Adrenal gland (tissue), 12 donors: ENCODE measurements around the gene ATP5PO. TPM values are rescaled to one million over a fixed set of nuclear protein-coding genes. Genes with fewer than 3 reads are reported as not detected.

Source experiments
- DNase-seq, 7 donors: peaks; one replicate each; pipeline ENCODE4 v3.0.0-alpha.2; 2019 to 2020
- H3K27ac ChIP-seq, 5 donors: fragments of 200-600 bp; sonication (generic) in 4 of 5; 1 replicate in 3 of 5; 2 replicates in 2 of 5; pipeline versions ENCODE4 v1.5.1 to v1.8.0; 2016 to 2020; ENCODE audit warnings: mild to moderate bottlenecking in 1 of 5
- H3K27me3 ChIP-seq: fragments of 200-600 bp; 2 replicates; pipeline ENCODE4 v1.8.0; 2021
- H3K36me3 ChIP-seq, 2 donors: fragments of 200-600 bp; replicated peaks in 1 of 2; 1 replicate in 1 of 2; 2 replicates in 1 of 2; pipeline versions ENCODE4 v1.5.1 to v1.8.0; 2018 to 2022
- H3K4me1 ChIP-seq, 2 donors: fragments of 200-600 bp; replicated peaks in 1 of 2; 1 replicate in 1 of 2; 2 replicates in 1 of 2; pipeline versions ENCODE4 v1.5.1 to v1.8.0; 2018 to 2021
- H3K4me3 ChIP-seq, 4 donors: fragments of 200-600 bp; sonication (generic) in 3 of 4; one replicate each; pipeline ENCODE4 v1.5.1; 2016 to 2018
- H3K9me3 ChIP-seq, 3 donors: fragments of 200-600 bp; sonication (generic) in 1 of 3; replicated peaks in 1 of 3; 1 replicate in 2 of 3; 2 replicates in 1 of 3; pipeline versions ENCODE4 v1.5.1 to v1.8.0; 2016 to 2021
- CTCF ChIP-seq, 6 experiments: fragments of 450-650 bp in 4 of 6; fragments of 200-600 bp in 2 of 6; sonication (generic) in 1 of 6; IDR thresholded peaks; 1 replicate in 5 of 6; 2 replicates in 1 of 6; pipeline versions ENCODE4 v1.5.1 to v1.8.0; 2016 to 2021; ENCODE audit warnings: antibody characterized with exemption in 6 of 6, mild to moderate bottlenecking in 2 of 6, moderate library complexity in 1 of 6
- POLR2A ChIP-seq, 2 donors: fragments of 450-650 bp; IDR thresholded peaks; one replicate each; pipeline ENCODE4 v1.6.1; 2017; ENCODE audit warnings: antibody characterized with exemption in 2 of 2, mild to moderate bottlenecking in 2 of 2, moderate library complexity in 1 of 2
- WGBS, 4 donors: extraction: QIAGEN DNeasy Blood & Tissue Kit in 2 of 4; methylation state at CpG; one replicate each; pipeline versions ENCODE4 v1.1.5 to v1.1.7; 2013 to 2017; 5-methylcytosine and 5-hydroxymethylcytosine counted together
- intact Hi-C, 2 donors: fragments of 100-400 bp; cut with DNase I; formaldehyde crosslinking; loops; one replicate each; pipeline versions ENCODE4 v1.14.1 to v1.15.0; 2022 to 2023
- polyA plus RNA-seq, 3 donors: library from polyadenylated mRNA; stranded (reverse); fragments of 200-250 nt in 2 of 3; fragments of 350-450 nt in 1 of 3; fragmentation: Illumina TruSeq in 1 of 3; extraction: RNeasy Lipid Tissue Mini Kit (QIAGEN cat#74804) in 1 of 3; gene quantifications; one replicate each; pipeline ENCODE4 v1.2.3, GENCODE V29; 2013 to 2014
- total RNA-seq, 9 donors: library from RNA; depleted of rRNA in 4 of 9; stranded (reverse); fragments of >200 nt in 4 of 9; fragments of 120-200 nt in 1 of 9; fragmentation: NEBNext Ultra II Directional in 1 of 9; extraction: Animal tissue kit (Norgen Biotek cat#: 25700) in 1 of 9; gene quantifications; one replicate each; pipeline versions ENCODE4 v1.1.0 to v1.2.4, GENCODE V29; 2013 to 2023
- donor health status: healthy with polysubstance abuse.
- donor health status: Bipolar disorder and iron deficiency.
- donor health status: DM: yes; HTN: yes; CAD: no.
- donor health status: DM: no; HTN: no; CAD: no.
- donor health status: DM: no; HTN: no; CAD: no.
- donor health status: DM: yes; HTN: yes; CAD: no.

ATP5PO gene
- total and polyA plus RNA-seq, 12 donors, result 78.6 to 299 (median 189) TPM

- Histone ChIP-seq H3K36me3 (no peaks in the 10 kb centered on the region), H3K9me3 (no peaks in the 10 kb centered on the region), H3K27ac (no peak overlapping the region), H3K4me1 (no peaks in the 10 kb centered on the region), H3K4me3 (no peak overlapping the region), H3K27me3 (no peaks in the 10 kb centered on the region)
- WGBS, 4 donors, result 90 to 100% (median 95%) methylated on average over 3 to 6 of the region's 6 CpGs
- intact Hi-C loops, result no loop called here
- no peak for DNase-seq
- TF ChIP-seq POLR2A (IDR thresholded peaks at IDR 0.05) (no peak), CTCF (IDR thresholded peaks at IDR 0.05) (no peak)
Measured at GRCh38 chr21:33855190-33855589, 60.4 kb downstream of the ATP5PO start.

DNA sequence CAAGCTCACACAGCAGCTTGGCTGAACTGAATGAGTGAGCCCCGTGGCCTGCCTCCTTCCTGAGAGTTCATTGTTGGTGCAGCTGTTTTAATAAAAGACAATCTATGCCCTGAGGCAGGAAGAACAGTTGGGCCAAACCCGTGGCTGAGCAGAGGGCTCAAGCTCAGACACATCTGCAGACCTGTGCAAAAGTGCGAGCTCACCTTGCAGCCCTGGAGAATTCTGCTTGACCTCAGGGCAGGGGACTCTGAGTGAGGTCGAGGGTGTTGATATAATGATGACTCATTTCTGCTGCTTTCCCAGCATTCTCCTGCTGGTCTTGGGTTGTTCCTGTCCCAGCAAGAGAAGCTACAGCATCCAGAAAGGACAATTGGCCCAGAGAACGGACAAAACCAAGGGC, 61.0 kb downstream of the ATP5PO start:
- no peak for DNase-seq
- no peak for TF ChIP-seq POLR2A (IDR thresholded peaks at IDR 0.05)
- TF ChIP-seq CTCF (IDR thresholded peaks at IDR 0.05), result no peak
- H3K4me3 ChIP-seq, result no peak overlapping the region
- no peak overlapping the region for H3K27ac ChIP-seq
- intact Hi-C loops, result no loop called here
- WGBS, 4 donors, result 52 to 67% (median 63%) methylated on average over 4 to 5 of the region's 5 CpGs
- H3K9me3 ChIP-seq, result no peaks in the 10 kb centered on the region
- no peaks in the 10 kb centered on the region for H3K36me3 ChIP-seq
- H3K27me3 ChIP-seq, result no peaks in the 10 kb centered on the region
- H3K4me1 ChIP-seq, result no peaks in the 10 kb centered on the region

Other genes starting within 250 kb of the ATP5PO start
- gene MRPS6, start 157.8 kb upstream of the ATP5PO start, total RNA-seq, result 100 to 1,000 TPM in 2 of 9 donors, 10 to 100 TPM in 7; 25.4 to 112 (median 70.7) TPM
- 100 to 1,000 TPM in 1 of 3 donors, 10 to 100 TPM in 2; 79.1 to 135 (median 98.5) TPM for gene MRPS6, start 157.8 kb upstream of the ATP5PO start, polyA plus RNA-seq
- 10 to 100 TPM; 14.6 to 63.9 (median 40.2) TPM for gene SLC5A3, start 157.8 kb upstream of the ATP5PO start, total RNA-seq
- gene SLC5A3, start 157.8 kb upstream of the ATP5PO start, polyA plus RNA-seq, result 1 to 10 TPM; 2.3 to 8.9 (median 4.7) TPM